ENCODE results near the gene PPP6R3.
"Not testable (repeated sequence)": the region's sequence is repeated elsewhere in the genome, so short reads cannot be mapped to it uniquely, and the experiment has no call there.

PPP6R3 gene

GRCh38 chr11:68621826-68622225, 161.3 kb downstream of the PPP6R3 start:
- DNase-seq = no peak

DNA sequence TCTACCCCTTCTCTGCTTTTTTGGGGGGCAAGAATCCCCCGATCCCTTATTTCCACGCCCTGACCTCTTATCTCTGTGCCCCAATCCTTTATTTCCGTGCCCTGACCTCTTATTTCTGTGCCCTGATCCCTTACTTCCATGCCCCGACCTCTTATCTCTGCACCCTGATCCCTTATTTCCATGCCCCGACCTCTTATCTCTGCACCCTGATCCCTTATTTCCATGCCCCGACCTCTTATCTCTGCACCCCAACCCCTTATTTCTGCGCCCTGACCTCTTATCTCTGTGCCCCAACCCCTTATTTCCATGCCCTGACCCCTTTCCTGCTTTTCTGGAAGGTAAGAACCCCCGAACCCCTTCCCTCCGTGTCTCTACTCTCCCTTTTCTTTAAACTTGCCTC, 163.2 kb downstream of the PPP6R3 start:
- not testable (repeated sequence) for DNase-seq

GRCh38 chr11:68625069-68625468, 164.5 kb downstream of the PPP6R3 start:
- not testable (repeated sequence) for DNase-seq

GRCh38 chr11:68626236-68626635, 165.7 kb downstream of the PPP6R3 start:
- DNase-seq = not testable (repeated sequence)

DNA sequence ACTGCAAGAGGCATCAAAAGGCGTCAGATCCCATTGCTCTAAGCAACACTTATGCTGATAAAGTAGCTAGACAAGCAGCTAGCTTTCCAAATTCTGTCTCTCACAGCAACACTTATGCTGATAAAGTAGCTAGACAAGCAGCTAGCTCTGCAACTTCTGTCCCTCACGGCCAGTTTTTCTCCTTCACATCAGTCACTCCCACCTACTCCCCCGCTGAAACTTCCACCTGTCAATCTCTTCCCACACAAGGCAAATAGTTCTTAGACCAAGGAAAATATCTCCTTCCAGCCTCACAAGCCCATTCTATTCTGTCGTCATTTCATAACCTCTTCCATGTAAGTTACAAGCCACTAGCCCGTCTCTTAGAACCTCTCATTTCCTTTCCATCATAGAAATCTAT, 168.3 kb downstream of the PPP6R3 start:
- DNase-seq = not testable (repeated sequence)

- DNase-seq = not testable (repeated sequence)
Measured at GRCh38 chr11:68632375-68632774, 171.8 kb downstream of the PPP6R3 start.

DNA sequence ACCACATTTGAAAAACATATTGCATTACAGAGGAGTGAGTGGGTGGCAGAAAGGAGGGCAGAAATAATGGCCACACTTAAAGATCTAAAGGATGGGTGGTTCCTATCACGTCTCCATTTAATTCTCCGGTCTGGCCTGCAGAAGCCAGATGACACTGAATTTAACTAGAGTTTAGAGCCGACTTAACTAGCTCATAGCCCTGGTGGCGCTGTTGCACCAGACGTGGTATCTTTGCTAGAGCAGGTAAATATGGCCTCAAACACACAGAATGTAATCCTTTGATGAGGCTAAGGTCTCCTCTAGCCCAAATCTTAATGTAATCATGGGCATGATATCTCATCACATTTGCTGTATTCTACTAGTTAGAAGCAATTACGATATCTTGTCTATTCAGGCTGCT, 172.2 kb downstream of the PPP6R3 start:
- peak; percentile 23 for DNase-seq

GRCh38 chr11:68634606-68635005, 174.1 kb downstream of the PPP6R3 start:
- DNase-seq = not testable (repeated sequence)

- not testable (repeated sequence) for DNase-seq
Measured at GRCh38 chr11:68635172-68635571, 174.6 kb downstream of the PPP6R3 start.

DNA sequence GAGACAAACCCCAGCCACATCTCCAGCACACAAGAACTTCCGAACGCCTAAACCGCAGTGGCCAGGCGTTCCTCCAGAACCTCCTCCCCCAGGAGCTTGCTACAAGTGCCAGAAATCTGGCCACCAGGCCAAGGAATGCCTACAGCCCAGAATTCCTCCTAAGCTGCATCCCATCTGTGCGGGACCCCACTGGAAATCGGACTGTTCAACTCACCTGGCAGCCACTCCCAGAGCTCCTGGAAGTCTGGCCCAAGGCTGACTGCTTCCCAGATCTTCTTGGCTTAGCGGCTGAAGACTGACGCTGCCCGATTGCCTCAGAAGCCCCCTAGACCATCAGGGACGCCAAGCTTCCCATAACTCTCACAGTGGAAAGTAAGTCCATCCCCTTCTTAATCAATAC, 175.3 kb downstream of the PPP6R3 start:
- not testable (repeated sequence) for DNase-seq

DNA sequence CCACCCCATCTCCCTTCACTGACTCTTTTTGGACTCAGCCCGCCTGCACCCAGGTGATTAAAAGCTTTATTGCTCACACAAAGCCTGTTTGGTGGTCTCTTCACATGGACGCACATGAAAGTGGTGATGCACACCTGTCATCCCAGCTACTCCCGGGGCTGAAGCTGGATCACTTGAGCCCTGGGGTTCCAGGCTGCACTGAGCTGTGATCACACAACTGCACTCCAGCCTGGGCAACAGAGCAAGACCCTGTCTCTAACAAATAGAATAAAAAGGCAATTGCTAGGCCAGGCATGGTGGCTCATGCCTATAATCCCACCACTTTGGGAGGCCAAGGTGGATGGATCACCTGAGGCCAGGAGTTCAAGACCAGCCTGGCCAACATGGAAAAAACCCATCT, 178.8 kb downstream of the PPP6R3 start:
- DNase-seq = not testable (repeated sequence)

- DNase-seq = no peak
Measured at GRCh38 chr11:68641880-68642279, 181.3 kb downstream of the PPP6R3 start.

DNA sequence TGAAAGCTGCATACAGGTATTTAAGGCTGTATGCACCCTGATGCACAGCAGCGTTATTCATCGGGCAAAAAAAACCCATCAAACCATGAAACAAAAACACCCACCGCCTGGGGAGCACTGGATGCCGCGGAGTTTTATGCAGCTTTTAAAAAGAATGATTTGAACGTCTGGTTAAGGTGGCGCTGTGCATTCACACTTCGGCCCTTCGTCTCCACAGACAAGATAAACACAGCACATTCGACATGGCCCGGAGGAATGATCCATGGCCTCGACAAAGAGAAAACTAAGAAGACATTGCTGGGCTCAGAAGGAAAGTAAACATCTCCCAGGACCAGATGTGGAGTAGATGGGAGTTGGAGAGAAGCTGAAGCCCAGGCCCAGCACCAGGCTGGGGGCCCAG, 183.0 kb downstream of the PPP6R3 start:
- DNase-seq = no peak

- DNase-seq = no peak
Measured at GRCh38 chr11:68646832-68647231, 186.3 kb downstream of the PPP6R3 start.

- DNase-seq = no peak
Measured at GRCh38 chr11:68649851-68650555, 189.5 kb downstream of the PPP6R3 start.

DNA sequence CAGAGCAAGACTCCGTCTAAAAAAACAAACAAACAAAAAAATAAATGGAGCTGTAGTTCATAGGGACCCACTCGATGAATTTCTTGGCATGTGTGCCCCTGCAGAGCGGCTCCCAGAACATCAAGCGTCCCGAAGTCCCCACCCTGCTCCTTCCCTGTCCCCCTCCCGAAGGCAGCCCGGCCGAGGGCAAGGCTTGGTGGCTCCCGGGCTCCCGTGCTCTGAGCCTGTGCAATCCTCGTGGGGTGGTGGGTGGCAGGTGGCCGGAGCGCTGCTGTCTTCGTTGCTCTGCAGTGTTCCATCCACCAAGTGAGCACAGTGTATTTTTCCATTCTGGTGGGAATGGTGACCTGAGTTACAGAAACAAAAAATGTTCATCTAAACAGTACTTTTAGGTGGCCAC, 190.2 kb downstream of the PPP6R3 start:
- no peak for DNase-seq

GRCh38 chr11:68651208-68651984, 190.8 kb downstream of the PPP6R3 start:
- no peak for DNase-seq

DNA sequence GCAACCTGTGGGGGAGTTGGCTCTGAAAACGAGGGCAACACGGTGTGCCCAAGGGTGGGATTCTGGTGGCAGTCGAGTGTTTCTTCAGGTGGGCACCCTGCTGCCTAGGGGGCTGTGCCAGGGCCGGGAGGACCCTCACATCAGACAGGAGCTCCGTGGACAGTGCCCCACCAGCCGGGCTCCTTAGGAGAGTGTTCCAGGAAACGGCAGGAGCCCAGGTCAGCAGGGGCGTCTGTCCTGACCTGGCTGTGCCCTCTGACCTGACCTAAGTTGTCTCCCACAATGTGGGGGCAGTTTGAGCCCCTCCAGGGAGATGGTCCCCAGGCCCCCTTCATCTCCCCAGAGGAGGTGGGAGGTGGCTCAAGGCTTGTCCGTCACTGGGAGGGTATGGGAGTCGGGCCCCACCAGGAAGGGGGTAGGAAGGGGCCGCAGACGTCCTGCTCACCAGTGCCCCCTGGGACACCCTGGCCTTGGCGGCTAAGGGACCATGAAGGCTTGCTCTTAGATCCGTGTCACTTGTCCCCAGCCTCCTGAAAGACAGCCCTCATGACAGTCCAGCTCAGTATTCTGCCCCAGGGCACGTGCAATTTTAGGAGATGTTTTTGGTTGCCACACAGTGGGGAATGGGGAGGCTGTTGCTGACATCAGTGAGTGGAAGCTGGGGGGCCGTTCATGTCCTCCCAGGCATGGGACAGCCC, 191.6 kb downstream of the PPP6R3 start:
- no peak for DNase-seq

DNA sequence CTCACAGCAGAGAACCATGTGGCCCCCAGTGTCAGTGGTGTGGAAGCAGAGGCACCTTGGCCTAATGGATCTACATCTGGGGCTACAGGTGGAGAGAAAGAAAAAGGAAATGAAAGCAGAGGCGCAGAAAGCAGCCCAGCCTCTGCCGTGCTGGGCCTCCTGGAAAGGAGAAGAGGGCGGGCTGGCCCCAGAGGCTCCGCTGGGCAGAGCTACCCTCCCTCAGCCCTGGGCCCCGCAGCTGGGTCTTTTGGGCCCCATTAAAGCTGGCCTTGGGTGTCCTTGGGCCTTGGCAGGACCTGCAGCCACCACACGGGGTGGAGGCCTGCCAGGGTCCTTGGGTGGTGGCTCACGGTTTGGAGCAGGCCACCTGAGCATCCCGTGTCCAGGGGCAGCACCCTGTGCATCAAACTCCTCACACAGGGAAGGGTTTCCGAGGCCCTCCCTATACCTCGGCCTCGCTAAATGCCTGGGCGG, 192.2 kb downstream of the PPP6R3 start:
- DNase-seq = no peak

- DNase-seq = no peak
Measured at GRCh38 chr11:68653486-68654430, 193.2 kb downstream of the PPP6R3 start.

GRCh38 chr11:68654978-68655377, 194.4 kb downstream of the PPP6R3 start:
- no peak for DNase-seq

- no peak for DNase-seq
Measured at GRCh38 chr11:68655406-68655805, 194.9 kb downstream of the PPP6R3 start.
